ENCODE results near the gene CAMK1D. TPM values are rescaled to one million over a fixed set of nuclear protein-coding genes. Genes with fewer than 3 reads are reported as not detected.

Gene CAMK1D
- total and polyA plus RNA-seq, 2 of the 8 experiments (the other 6 are each of a cell fraction or from before 2014, with no cell fraction given): 3.5 to 10.6 TPM

- Histone ChIP-seq H4K5ac (ENCODE audit: insufficient read length, low read depth, low read length) (no peak overlapping the region), H3K9me3 (ENCODE audit: insufficient read depth in 2 of 2, low read depth in 1 of 2, low read length in 1 of 2) (no peaks in the 10 kb centered on the region), H3K9ac (replicated peaks in 1 of 4; ENCODE audit: extremely low read depth in 1 of 4, low read depth in 3 of 4, low read length in 3 of 4) (no peak overlapping the region), H2AFZ (ENCODE audit: low read length) (no peak overlapping the region), H3K79me1 (ENCODE audit: low read depth, low read length) (no peaks in the 10 kb centered on the region; the same call in 1 of the 2 replicates), H3K4me1 (replicated peaks in 1 of 4; ENCODE audit: control insufficient read depth in 3 of 4, insufficient read depth in 4 of 4, low read length in 3 of 4) (no peaks in the 10 kb centered on the region; a peak in 1 of 7 replicates), H3K23ac (ENCODE audit: insufficient read length) (no peak overlapping the region), H4K20me1 (replicated peaks in 1 of 2; ENCODE audit: control insufficient read depth in 1 of 2, insufficient read depth in 2 of 2, low read length in 2 of 2) (no peaks in the 10 kb centered on the region), H2BK12ac (ENCODE audit: low read depth, low read length) (no peak overlapping the region), H3K56ac (replicated peaks; ENCODE audit: insufficient read length, low read depth, low read length) (no peak overlapping the region), H3K23me2 (ENCODE audit: low read depth, low read length) (no peaks in the 10 kb centered on the region), H3K27me3 (replicated peaks in 1 of 4; ENCODE audit: control insufficient read depth in 3 of 4, extremely low read depth in 1 of 4, insufficient read depth in 3 of 4, low read length in 3 of 4) (no peaks in the 10 kb centered on the region), H3K27ac (ENCODE audit: low read depth, low read length) (no peak overlapping the region), H3K79me2 (ENCODE audit: control insufficient read depth in 1 of 2, insufficient read depth in 2 of 2, low read length in 2 of 2) (no peaks in the 10 kb centered on the region), H4K91ac (replicated peaks; ENCODE audit: insufficient read length, low read length) (no peak overlapping the region), H3K4ac (replicated peaks; ENCODE audit: insufficient read length, low read depth, low read length) (no peak overlapping the region), H2BK5ac (ENCODE audit: low read depth, low read length) (no peak overlapping the region), H2BK20ac (ENCODE audit: low read length) (peak overlapping the region; percentile 48; the same call in 1 of the 2 replicates), H3K36me3 (ENCODE audit: control insufficient read depth in 2 of 4, insufficient read depth in 4 of 4, low read length in 3 of 4) (no peaks in the 10 kb centered on the region; a peak in 1 of 8 replicates), H4K8ac (ENCODE audit: extremely low read depth, insufficient read depth, low read length) (no peak overlapping the region), H3K4me3 (ENCODE audit: extremely low read depth in 1 of 4, insufficient read depth in 2 of 4, low read depth in 3 of 4, low read length in 4 of 4) (no peak overlapping the region), H3K4me2 (ENCODE audit: insufficient read depth in 1 of 2, low read depth in 2 of 2, low read length in 2 of 2) (no peak overlapping the region), H2BK15ac (ENCODE audit: low read length) (no peak overlapping the region), H2AK5ac (ENCODE audit: low read depth, low read length) (no peak overlapping the region), H3K14ac (ENCODE audit: insufficient read length) (no peak overlapping the region), H3K18ac (ENCODE audit: extremely low read depth, low read length) (no peak overlapping the region), H2BK120ac (replicated peaks; ENCODE audit: low read depth, low read length) (no peak overlapping the region)
- FAIRE-seq (no peak), DNase-seq (ENCODE audit: low read depth in 1 of 2, low spot score in 2 of 2) (no peak)
- POLR2A ChIA-PET (ENCODE audit: partially characterized antibody): no interaction called here
- TF ChIP-seq SIX5 (IDR thresholded peaks at IDR 0.05; ENCODE audit: low read depth, low read length) (no peak), BACH1 (IDR thresholded peaks at IDR 0.05; ENCODE audit: low read length) (no peak), SRF (IDR thresholded peaks at IDR 0.05; ENCODE audit: low read depth, low read length) (no peak), RFX5 (IDR thresholded peaks at IDR 0.05; ENCODE audit: borderline replicate concordance, low read depth, low read length) (no peak), POLR2AphosphoS5 (IDR thresholded peaks at IDR 0.05; ENCODE audit: low read depth, low read length) (no peak), KDM4A (IDR thresholded peaks at IDR 0.05; ENCODE audit: low read depth, low read length, severe bottlenecking) (no peak), CEBPB (IDR thresholded peaks at IDR 0.05; ENCODE audit: low read depth, low read length) (no peak), HDAC6 (IDR thresholded peaks at IDR 0.05; ENCODE audit: low read depth, low read length) (no peak), EGR1 (IDR thresholded peaks at IDR 0.05; ENCODE audit: borderline replicate concordance, low read depth, low read length) (no peak)
- CTCF ChIA-PET (ENCODE audit: partially characterized antibody): interaction anchor here (1.6 kb wide), 1 partner anchor 95 kb away, joined by 3 read pairs; no protein-coding TSS in a partner anchor
- 91% methylated on average over 8 of the region's 8 CpGs; no CpG with 5 or more reads in 1 of the 2 experiments for WGBS, 2 experiments (ENCODE audit: extremely low coverage in 1 of 2, insufficient coverage in 1 of 2, insufficient read length in 1 of 2, insufficient replicate concordance in 2 of 2, low coverage in 1 of 2, low lambda C conversion rate in 2 of 2, missing lambda C conversion rate in 1 of 2)
These were observed 212.0 kb downstream of the CAMK1D start for GRCh38 chr10:12561307-12561706.

Data from H1 (cell line).